HepG2 (cell line): ENCODE data around the gene ACAD8. TPM values are rescaled to one million over a fixed set of nuclear protein-coding genes. Genes with fewer than 3 reads are reported as not detected.

Experiments
- ATAC-seq: fragments of 200-7000 bp; cut with Tn5 transposase; 3 replicates; pipeline ENCODE4 v1.9.1; 2020; ENCODE audit warnings: mild to moderate bottlenecking, moderate library complexity
- BruUV-seq: library from RNA; stranded (reverse); fragments of 400-500 nt; replicated peaks from 2 replicates; lab custom pipeline; 2021; lab: Mats Ljungman, UMichigan
- CTCF ChIA-PET: fragments of 300-600 bp; formaldehyde crosslinking; extraction: SDS; loops from one replicate; lab custom pipeline; 2021; ENCODE audit warnings: low total read pairs, inconsistent platforms, low intra/inter-chr PET ratio; lab: Yijun Ruan, JAX
- POLR2A ChIA-PET: fragments of 350-600 bp; sonication (Branson Sonifier 250); formaldehyde crosslinking; loops from one replicate; lab custom pipeline; 2020; ENCODE audit warnings: antibody characterized with exemption, inconsistent platforms; lab: Yijun Ruan, JAX
- DNase-seq: peaks from one replicate; pipeline ENCODE4 v3.0.0-alpha.2; 2015; ENCODE audit warnings: low spot score
- FAIRE-seq: peaks from 3 replicates; lab custom pipeline; 2011; peaks lifted over from hg19 to GRCh38; lab: Jason Lieb, UNC
- H2AFZ ChIP-seq: one replicate; pipeline ENCODE4 v1.6.1; 2011; ENCODE audit warnings: low read length, inconsistent platforms
- H3K27ac ChIP-seq: fragments of 300-600 bp; 3 replicates; pipeline ENCODE4 v1.8.0; 2011; ENCODE audit warnings: mixed run types, mild to moderate bottlenecking, mixed read lengths, low read length, inconsistent platforms; ENCODE audit not compliant: insufficient read depth; ENCODE audit errors: extremely low read length
- H3K27me3 ChIP-seq, 2 experiments: fragments of 200-600 bp in 1 of 2; 2 replicates in 1 of 2; 3 replicates in 1 of 2; pipeline versions ENCODE4 v1.6.0 to v1.8.0; 2011; ENCODE audit warnings: low read length in 2 of 2, mild to moderate bottlenecking in 2 of 2, moderate library complexity in 2 of 2, inconsistent platforms in 1 of 2; ENCODE audit not compliant: insufficient read depth in 2 of 2, control insufficient read depth in 1 of 2
- H3K36me3 ChIP-seq, 2 experiments: fragments of 200-600 bp in 1 of 2; replicated peaks in 1 of 2; 2 replicates in 1 of 2; 3 replicates in 1 of 2; pipeline versions ENCODE4 v1.5.1 to v1.8.0; 2011; ENCODE audit warnings: low read length in 2 of 2, inconsistent platforms in 1 of 2; ENCODE audit not compliant: insufficient read depth in 2 of 2, control insufficient read depth in 1 of 2
- H3K4me1 ChIP-seq: 2 replicates; pipeline ENCODE4 v1.5.1; 2012; ENCODE audit warnings: low read length, inconsistent platforms; ENCODE audit not compliant: insufficient read depth
- H3K4me2 ChIP-seq: 2 replicates; pipeline ENCODE4 v1.6.0; 2011; ENCODE audit warnings: low read depth, low read length, inconsistent platforms
- H3K4me3 ChIP-seq, 3 experiments: fragments of 200-600 bp in 1 of 3; sonication (generic), shearing (Covaris generic) in 1 of 3; replicated peaks in 1 of 3; 2 replicates each; pipeline ENCODE4 v1.5.1; 2011 to 2016; ENCODE audit warnings: low read length in 3 of 3, inconsistent platforms in 2 of 3, low read depth in 2 of 3, mild to moderate bottlenecking in 2 of 3, control low read depth in 1 of 3, mixed read lengths in 1 of 3; ENCODE audit not compliant: insufficient read depth in 1 of 3
- H3K79me2 ChIP-seq: one replicate; pipeline ENCODE4 v1.6.1; 2011; ENCODE audit warnings: low read length, inconsistent platforms; ENCODE audit not compliant: insufficient read depth
- H3K9ac ChIP-seq: 2 replicates; pipeline ENCODE4 v1.6.0; 2011; ENCODE audit warnings: mild to moderate bottlenecking, low read depth, low read length, inconsistent platforms; ENCODE audit not compliant: insufficient read depth
- H3K9me3 ChIP-seq: 2 replicates; pipeline ENCODE4 v1.5.1; 2012; ENCODE audit warnings: mild to moderate bottlenecking, low read length
- H4K20me1 ChIP-seq: 2 replicates; pipeline ENCODE4 v1.6.0; 2011; ENCODE audit warnings: inconsistent platforms, mild to moderate bottlenecking, low read length, moderate library complexity; ENCODE audit not compliant: insufficient read depth
- GLI4 ChIP-seq: sonication (generic); formaldehyde crosslinking; IDR thresholded peaks from 2 replicates; pipeline ENCODE4 v1.5.1; 2020; ENCODE audit warnings: missing genetic modification reagents, mild to moderate bottlenecking, moderate library complexity, borderline replicate concordance
- GTF3A ChIP-seq: sonication (generic); formaldehyde crosslinking; conservative IDR thresholded peaks from 2 replicates; pipeline ENCODE4 v1.4.0; 2020; ENCODE audit warnings: mild to moderate bottlenecking, missing genetic modification reagents
- HNRNPK ChIP-seq: fragments of 200-400 bp; formaldehyde crosslinking; IDR thresholded peaks from 2 replicates; pipeline ENCODE4 v1.6.1; 2018; ENCODE audit warnings: low read length, low read depth, moderate library complexity, mild to moderate bottlenecking; ENCODE audit not compliant: poor library complexity, severe bottlenecking
- POLR2A ChIP-seq, 2 experiments: IDR thresholded peaks; 2 replicates each; pipeline ENCODE4 v1.6.1; 2011; ENCODE audit warnings: low read depth in 2 of 2, low read length in 2 of 2, mild to moderate bottlenecking in 1 of 2, moderate library complexity in 1 of 2; ENCODE audit not compliant: insufficient read depth in 1 of 2
- POLR2AphosphoS5 ChIP-seq: IDR thresholded peaks from 2 replicates; pipeline ENCODE4 v1.6.1; 2012; ENCODE audit warnings: low read depth, low read length
- ZNF605 ChIP-seq: sonication (generic); formaldehyde crosslinking; IDR thresholded peaks from 2 replicates; pipeline ENCODE4 v1.8.0; 2022; ENCODE audit warnings: mild to moderate bottlenecking, missing genetic modification reagents
- ZNF614 ChIP-seq: IDR thresholded peaks from 2 replicates; pipeline ENCODE4 v1.6.1; 2018; ENCODE audit warnings: missing biosample characterization, missing genetic modification reagents, inconsistent platforms, borderline replicate concordance
- WGBS: methylation state at CpG from one replicate; pipeline ENCODE4 v1.1.6; 2017; ENCODE audit warnings: low lambda C conversion rate; 5-methylcytosine and 5-hydroxymethylcytosine counted together
- in situ Hi-C: cut with HindIII; loops from 2 replicates; pipeline ENCODE4 v1.10.0; 2017; ENCODE audit warnings: low pct_unique_long_range_greater_than_20kb; ENCODE audit not compliant: extremely low pct_ligation_motif_present
- intact Hi-C: fragments of 100-400 bp; cut with micrococcal nuclease; formaldehyde crosslinking; loops from one replicate; pipeline ENCODE4 v1.10.0; 2022; ENCODE audit not compliant: unreplicated experiment
- polyA plus RNA-seq, 8 experiments: library from polyadenylated mRNA; depleted of rRNA in 3 of 8; stranded (reverse) in 7 of 8; unstranded in 1 of 8; fragments of >200 nt; fragmentation: Illumina TruSeq in 4 of 8; extraction: Trizol in 4 of 8; gene quantifications; 2 replicates each; pipeline versions ENCODE4 v1.2.1 to v1.2.3, GENCODE V29; 2011 to 2016; ENCODE audit warnings: low read depth in 4 of 8, missing spikeins in 1 of 8, mixed read lengths in 1 of 8; ENCODE audit not compliant: insufficient read depth in 1 of 8
- total RNA-seq, 5 experiments: library from RNA; depleted of rRNA; stranded (reverse); fragments of >200 nt; fragmentation: Illumina TruSeq; extraction: Trizol; gene quantifications; 2 replicates each; pipeline ENCODE4 v1.2.3, GENCODE V29; 2016; ENCODE audit warnings: low read depth in 1 of 5
- TF ChIP-seq, protein P1 (sequence below): sonication (generic); formaldehyde crosslinking; IDR thresholded peaks from 2 replicates; pipeline ENCODE4 v1.4.0; 2020; ENCODE audit warnings: missing genetic modification reagents
- TF ChIP-seq, protein P2 (sequence below): sonication (generic); formaldehyde crosslinking; IDR thresholded peaks from 2 replicates; pipeline ENCODE4 v1.9.0; 2021; ENCODE audit warnings: missing genetic modification reagents, mild to moderate bottlenecking, borderline replicate concordance
- TF ChIP-seq, protein P3 (sequence below): sonication (generic); formaldehyde crosslinking; IDR thresholded peaks from 2 replicates; pipeline ENCODE4 v1.5.1; 2020; ENCODE audit warnings: missing genetic modification reagents, mild to moderate bottlenecking, borderline replicate concordance

The ACAD8 gene
- total and polyA plus RNA-seq, 2 of the 13 experiments (the other 11 are each of a cell fraction or from before 2014, with no cell fraction given) = 13.5 to 20.3 TPM

DNA sequence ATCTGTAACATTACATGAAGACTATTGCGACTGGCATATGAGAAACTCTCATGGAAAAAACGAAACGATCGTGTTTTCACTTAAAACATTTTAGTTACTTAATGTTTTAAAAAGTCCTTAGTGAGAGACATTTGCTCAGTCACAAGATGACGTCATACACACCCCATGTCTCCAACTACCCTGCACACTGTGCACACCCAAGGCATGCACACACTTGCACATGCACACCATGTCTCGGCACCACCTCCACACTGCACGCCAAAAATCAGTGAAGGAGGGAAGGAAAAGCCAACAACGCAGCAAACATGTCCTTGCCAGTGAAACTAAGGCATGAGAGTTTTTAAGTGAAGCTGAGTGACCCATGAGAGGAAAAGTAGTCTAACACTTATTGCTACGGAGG is 47.6 kb upstream of the ACAD8 start:
- Histone ChIP-seq H3K27me3 (no peaks in the 10 kb centered on the region), H3K4me3 (no peak overlapping the region), H3K4me2 (no peak overlapping the region), H3K79me2 (no peaks in the 10 kb centered on the region), H3K9ac (no peak overlapping the region), H3K9me3 (no peaks in the 10 kb centered on the region), H4K20me1 (no peaks in the 10 kb centered on the region), H3K27ac (no peak overlapping the region), H3K4me1 (no peaks in the 10 kb centered on the region), H3K36me3 (peaks cover 14 to 87% of the 10 kb centered on the region in 2 experiments), H2AFZ (no peak overlapping the region)
- 98% methylated on average over 9 of the region's 9 CpGs for WGBS
- TF ChIP-seq, protein P1, sequence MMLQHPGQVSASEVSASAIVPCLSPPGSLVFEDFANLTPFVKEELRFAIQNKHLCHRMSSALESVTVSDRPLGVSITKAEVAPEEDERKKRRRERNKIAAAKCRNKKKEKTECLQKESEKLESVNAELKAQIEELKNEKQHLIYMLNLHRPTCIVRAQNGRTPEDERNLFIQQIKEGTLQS = no peak
- TF ChIP-seq, protein P2, sequence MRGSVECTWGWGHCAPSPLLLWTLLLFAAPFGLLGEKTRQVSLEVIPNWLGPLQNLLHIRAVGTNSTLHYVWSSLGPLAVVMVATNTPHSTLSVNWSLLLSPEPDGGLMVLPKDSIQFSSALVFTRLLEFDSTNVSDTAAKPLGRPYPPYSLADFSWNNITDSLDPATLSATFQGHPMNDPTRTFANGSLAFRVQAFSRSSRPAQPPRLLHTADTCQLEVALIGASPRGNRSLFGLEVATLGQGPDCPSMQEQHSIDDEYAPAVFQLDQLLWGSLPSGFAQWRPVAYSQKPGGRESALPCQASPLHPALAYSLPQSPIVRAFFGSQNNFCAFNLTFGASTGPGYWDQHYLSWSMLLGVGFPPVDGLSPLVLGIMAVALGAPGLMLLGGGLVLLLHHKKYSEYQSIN (CRISPR knock-in tag) = no peak
- TF ChIP-seq ZNF605 (CRISPR knock-in tag) (no peak), POLR2A (IDR thresholded peaks at IDR 0.05; ENCODE audit: insufficient read depth in 1 of 2, low read depth in 2 of 2, low read length in 2 of 2) (no peak), POLR2AphosphoS5 (no peak), ZNF614 (CRISPR knock-in tag) (no peak), GLI4 (no peak), HNRNPK (no peak), GTF3A (CRISPR knock-in tag) (no peak)
- TF ChIP-seq, protein P3, sequence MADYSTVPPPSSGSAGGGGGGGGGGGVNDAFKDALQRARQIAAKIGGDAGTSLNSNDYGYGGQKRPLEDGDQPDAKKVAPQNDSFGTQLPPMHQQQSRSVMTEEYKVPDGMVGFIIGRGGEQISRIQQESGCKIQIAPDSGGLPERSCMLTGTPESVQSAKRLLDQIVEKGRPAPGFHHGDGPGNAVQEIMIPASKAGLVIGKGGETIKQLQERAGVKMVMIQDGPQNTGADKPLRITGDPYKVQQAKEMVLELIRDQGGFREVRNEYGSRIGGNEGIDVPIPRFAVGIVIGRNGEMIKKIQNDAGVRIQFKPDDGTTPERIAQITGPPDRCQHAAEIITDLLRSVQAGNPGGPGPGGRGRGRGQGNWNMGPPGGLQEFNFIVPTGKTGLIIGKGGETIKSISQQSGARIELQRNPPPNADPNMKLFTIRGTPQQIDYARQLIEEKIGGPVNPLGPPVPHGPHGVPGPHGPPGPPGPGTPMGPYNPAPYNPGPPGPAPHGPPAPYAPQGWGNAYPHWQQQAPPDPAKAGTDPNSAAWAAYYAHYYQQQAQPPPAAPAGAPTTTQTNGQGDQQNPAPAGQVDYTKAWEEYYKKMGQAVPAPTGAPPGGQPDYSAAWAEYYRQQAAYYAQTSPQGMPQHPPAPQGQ (CRISPR knock-in tag) = no peak
- in situ Hi-C loops (no loop called here), intact Hi-C loops (loop anchor here (2.0 kb wide), 1 partner anchor 19 kb away; the partner anchor contains the start of gene VPS26B)
- ATAC-seq = no peak
- no peak for FAIRE-seq
- ChIA-PET POLR2A (no interaction called here), CTCF (no interaction called here)
- no TSS peak for BruUV-seq
- no peak for DNase-seq
